A549 treated with CORT108297 at 1 μM for 4 hours (cell line): ENCODE measurements around the gene HTATSF1. TPM values are rescaled to one million over a fixed set of nuclear protein-coding genes. Genes with fewer than 3 reads are reported as not detected.

Experiments used
- total RNA-seq: library from RNA; stranded (reverse); fragments of 200-300 nt; extraction: Qiagen RNA extraction; gene quantifications from 5 replicates; pipeline ENCODE4 v1.2.3, GENCODE V29; 2022

HTATSF1 gene, protein sequence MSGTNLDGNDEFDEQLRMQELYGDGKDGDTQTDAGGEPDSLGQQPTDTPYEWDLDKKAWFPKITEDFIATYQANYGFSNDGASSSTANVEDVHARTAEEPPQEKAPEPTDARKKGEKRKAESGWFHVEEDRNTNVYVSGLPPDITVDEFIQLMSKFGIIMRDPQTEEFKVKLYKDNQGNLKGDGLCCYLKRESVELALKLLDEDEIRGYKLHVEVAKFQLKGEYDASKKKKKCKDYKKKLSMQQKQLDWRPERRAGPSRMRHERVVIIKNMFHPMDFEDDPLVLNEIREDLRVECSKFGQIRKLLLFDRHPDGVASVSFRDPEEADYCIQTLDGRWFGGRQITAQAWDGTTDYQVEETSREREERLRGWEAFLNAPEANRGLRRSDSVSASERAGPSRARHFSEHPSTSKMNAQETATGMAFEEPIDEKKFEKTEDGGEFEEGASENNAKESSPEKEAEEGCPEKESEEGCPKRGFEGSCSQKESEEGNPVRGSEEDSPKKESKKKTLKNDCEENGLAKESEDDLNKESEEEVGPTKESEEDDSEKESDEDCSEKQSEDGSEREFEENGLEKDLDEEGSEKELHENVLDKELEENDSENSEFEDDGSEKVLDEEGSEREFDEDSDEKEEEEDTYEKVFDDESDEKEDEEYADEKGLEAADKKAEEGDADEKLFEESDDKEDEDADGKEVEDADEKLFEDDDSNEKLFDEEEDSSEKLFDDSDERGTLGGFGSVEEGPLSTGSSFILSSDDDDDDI
- 45.5 to 73.7 TPM (median 56.2 TPM) in 5 replicates for total RNA-seq

DNA sequence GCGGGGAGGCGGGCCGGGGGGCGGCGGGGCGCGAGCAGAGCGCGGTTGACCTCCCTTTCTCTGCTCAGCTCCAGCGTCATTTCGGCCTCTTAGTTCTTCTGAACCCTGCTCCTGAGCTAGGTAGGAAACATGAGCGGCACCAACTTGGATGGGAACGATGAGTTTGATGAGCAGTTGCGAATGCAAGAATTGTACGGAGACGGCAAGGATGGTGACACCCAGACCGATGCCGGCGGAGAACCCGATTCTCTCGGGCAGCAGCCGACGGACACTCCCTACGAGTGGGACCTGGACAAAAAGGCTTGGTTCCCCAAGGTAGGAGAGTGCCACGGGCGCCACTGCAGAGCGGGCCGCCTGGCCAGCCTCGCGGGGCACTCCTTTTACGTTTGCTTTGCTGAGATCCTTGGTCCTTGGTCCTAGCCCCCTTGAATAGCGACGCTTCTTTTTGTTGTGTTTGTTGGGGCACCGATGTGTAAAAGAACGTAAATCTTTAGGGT lies at the start of gene HTATSF1:
HTATSF1 (plus strand) TSS at position 37 of the 497 bp plus-strand sequence; CDS start at position 130, 93 bp downstream.

DNA sequence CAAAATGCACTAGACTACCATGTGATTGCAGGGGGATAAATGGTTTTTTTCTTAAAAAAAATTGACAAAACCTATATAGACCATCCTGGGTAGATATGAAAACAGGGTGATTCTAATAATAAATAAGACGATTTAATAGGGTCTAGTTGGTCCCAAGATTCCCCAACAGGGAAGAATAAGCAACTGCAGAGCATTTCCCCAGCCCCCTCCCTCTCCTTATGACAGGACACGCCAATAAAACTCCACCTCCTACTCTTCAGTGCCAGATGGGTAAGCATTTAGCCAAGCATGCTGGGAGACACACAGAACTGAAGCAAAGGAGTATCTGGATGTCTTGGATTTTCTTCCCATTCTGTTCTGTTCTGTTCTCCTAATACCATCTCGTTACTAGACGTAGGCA lies 9.7 kb upstream of the HTATSF1 start, which contains the start of gene BRS3:
BRS3 (plus strand) TSS at position 301 of the 400 bp plus-strand sequence. CDS start 168 bp downstream, outside the sequence.

DNA sequence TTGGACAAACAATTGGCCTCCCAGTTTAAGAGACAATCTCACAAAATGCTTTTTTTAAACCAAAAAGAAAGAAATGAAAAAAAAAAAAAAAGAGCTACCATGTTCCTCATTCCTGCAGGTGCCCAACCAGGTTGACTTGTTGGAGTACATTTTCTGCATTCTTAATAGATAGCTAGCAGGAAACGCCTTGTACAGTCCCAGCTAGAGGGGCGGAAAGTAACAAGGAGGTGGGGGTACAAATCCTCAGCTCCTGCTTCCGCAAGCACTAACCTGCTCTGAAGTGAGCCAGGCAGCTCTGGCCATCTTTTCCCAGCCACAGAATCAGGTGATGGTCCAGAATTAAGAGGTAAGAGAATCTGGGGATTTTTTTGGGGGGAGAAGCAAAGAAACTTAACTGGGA lies 34.6 kb downstream of the HTATSF1 start, which contains the start of gene VGLL1:
VGLL1 (plus strand) TSS at position 265 of the 400 bp plus-strand sequence. CDS start 3,806 bp downstream, outside the sequence.

Other genes starting within 250 kb of the HTATSF1 start
- 10.1 to 14.5 TPM (median 12.9 TPM) in 5 replicates for gene MAP7D3, start 246.2 kb upstream of the HTATSF1 start, total RNA-seq
- gene ADGRG4, start 196.6 kb upstream of the HTATSF1 start, total RNA-seq: not detected in 5 replicates
- not detected in 5 replicates for gene BRS3, start 9.6 kb upstream of the HTATSF1 start, total RNA-seq
- gene VGLL1, start 34.6 kb downstream of the HTATSF1 start, total RNA-seq: not detected in 5 replicates
- not detected in 5 replicates for gene CD40LG, start 150.6 kb downstream of the HTATSF1 start, total RNA-seq